ENCODE data around the gene CLIC1.

CLIC1 gene

GRCh38 chr6:31692886-31693285 lies 43.4 kb downstream of the CLIC1 start:
- Mint-ChIP-seq H3K4me1 (ENCODE audit: low read depth) (peaks cover 17% of the 10 kb centered on the region), H3K4me3 (no peak overlapping the region), H3K36me3 (ENCODE audit: low read depth) (peaks cover 94% of the 10 kb centered on the region), H3K27ac (peak overlapping the region; percentile 40), H3K9me3 (no peaks in the 10 kb centered on the region), H3K27me3 (no peaks in the 10 kb centered on the region)
- no peak for DNase-seq

- no peak for DNase-seq
- H3K4me1 Mint-ChIP-seq (ENCODE audit: low read depth) = peaks cover 11% of the 10 kb centered on the region
- H3K27me3 Mint-ChIP-seq = no peaks in the 10 kb centered on the region
- no peak overlapping the region for H3K27ac Mint-ChIP-seq
- no peaks in the 10 kb centered on the region for H3K9me3 Mint-ChIP-seq
- H3K36me3 Mint-ChIP-seq (ENCODE audit: low read depth) = peaks cover 94% of the 10 kb centered on the region
- H3K4me3 Mint-ChIP-seq = no peak overlapping the region
These were observed 44.0 kb downstream of the CLIC1 start for GRCh38 chr6:31692353-31692752.

GRCh38 chr6:31691564-31692108 lies 44.7 kb downstream of the CLIC1 start:
- Mint-ChIP-seq H3K9me3 (no peaks in the 10 kb centered on the region), H3K4me1 (ENCODE audit: low read depth) (peaks cover 9% of the 10 kb centered on the region), H3K36me3 (ENCODE audit: low read depth) (peaks cover 93% of the 10 kb centered on the region), H3K27me3 (no peaks in the 10 kb centered on the region), H3K4me3 (no peak overlapping the region), H3K27ac (peak overlapping the region; percentile 44)
- DNase-seq = no peak

GRCh38 chr6:31691078-31691463 lies 45.3 kb downstream of the CLIC1 start:
- Mint-ChIP-seq H3K27me3 (no peaks in the 10 kb centered on the region), H3K4me3 (no peak overlapping the region), H3K4me1 (ENCODE audit: low read depth) (peaks cover 9% of the 10 kb centered on the region), H3K27ac (peak overlapping the region; percentile 70), H3K9me3 (no peaks in the 10 kb centered on the region), H3K36me3 (ENCODE audit: low read depth) (peaks cover 93% of the 10 kb centered on the region)
- no peak for DNase-seq

GRCh38 chr6:31690231-31691077 lies 45.9 kb downstream of the CLIC1 start:
- H3K4me3 Mint-ChIP-seq = no peak overlapping the region
- no peak for DNase-seq
- H3K27ac Mint-ChIP-seq = peak overlapping the region; percentile 73
- peaks cover 93% of the 10 kb centered on the region for H3K36me3 Mint-ChIP-seq (ENCODE audit: low read depth)
- no peaks in the 10 kb centered on the region for H3K9me3 Mint-ChIP-seq
- peaks cover 9% of the 10 kb centered on the region for H3K4me1 Mint-ChIP-seq (ENCODE audit: low read depth)
- no peaks in the 10 kb centered on the region for H3K27me3 Mint-ChIP-seq

- no peaks in the 10 kb centered on the region for H3K27me3 Mint-ChIP-seq
- peak overlapping the region; percentile 73 for H3K27ac Mint-ChIP-seq
- peaks cover 9% of the 10 kb centered on the region for H3K4me1 Mint-ChIP-seq (ENCODE audit: low read depth)
- peaks cover 90% of the 10 kb centered on the region for H3K36me3 Mint-ChIP-seq (ENCODE audit: low read depth)
- no peak for DNase-seq
- H3K9me3 Mint-ChIP-seq = no peaks in the 10 kb centered on the region
- no peak overlapping the region for H3K4me3 Mint-ChIP-seq
These were observed 46.9 kb downstream of the CLIC1 start for GRCh38 chr6:31689249-31690110.

- Mint-ChIP-seq H3K4me3 (no peak overlapping the region), H3K9me3 (no peaks in the 10 kb centered on the region), H3K27ac (peak overlapping the region; percentile 44), H3K4me1 (ENCODE audit: low read depth) (peaks cover 9% of the 10 kb centered on the region), H3K36me3 (ENCODE audit: low read depth) (peaks cover 81% of the 10 kb centered on the region), H3K27me3 (no peaks in the 10 kb centered on the region)
- DNase-seq = no peak
These were observed 48.3 kb downstream of the CLIC1 start for GRCh38 chr6:31687860-31688693.

- Mint-ChIP-seq H3K4me1 (ENCODE audit: low read depth) (peaks cover 9% of the 10 kb centered on the region), H3K36me3 (ENCODE audit: low read depth) (peaks cover 75% of the 10 kb centered on the region), H3K27ac (no peak overlapping the region), H3K27me3 (no peaks in the 10 kb centered on the region), H3K4me3 (no peak overlapping the region), H3K9me3 (no peaks in the 10 kb centered on the region)
- DNase-seq = no peak
These were observed 49.0 kb downstream of the CLIC1 start for GRCh38 chr6:31687321-31687720.

- H3K4me1 Mint-ChIP-seq (ENCODE audit: low read depth) = peaks cover 14% of the 10 kb centered on the region
- no peaks in the 10 kb centered on the region for H3K27me3 Mint-ChIP-seq
- no peaks in the 10 kb centered on the region for H3K9me3 Mint-ChIP-seq
- DNase-seq = no peak
- H3K4me3 Mint-ChIP-seq = no peak overlapping the region
- no peak overlapping the region for H3K27ac Mint-ChIP-seq
- peaks cover 69% of the 10 kb centered on the region for H3K36me3 Mint-ChIP-seq (ENCODE audit: low read depth)
These were observed 49.8 kb downstream of the CLIC1 start for GRCh38 chr6:31686483-31686882.

- H3K4me3 Mint-ChIP-seq = no peak overlapping the region
- peaks cover 41% of the 10 kb centered on the region for H3K36me3 Mint-ChIP-seq (ENCODE audit: low read depth)
- H3K4me1 Mint-ChIP-seq (ENCODE audit: low read depth) = peaks cover 20% of the 10 kb centered on the region
- H3K27me3 Mint-ChIP-seq = no peaks in the 10 kb centered on the region
- no peak for DNase-seq
- H3K27ac Mint-ChIP-seq = no peak overlapping the region
- H3K9me3 Mint-ChIP-seq = no peaks in the 10 kb centered on the region
These were observed 52.7 kb downstream of the CLIC1 start for GRCh38 chr6:31683591-31683990.

GRCh38 chr6:31681135-31681671 lies 55.1 kb downstream of the CLIC1 start:
- peak overlapping the region; percentile 79 for H3K4me3 Mint-ChIP-seq
- H3K4me1 Mint-ChIP-seq (ENCODE audit: low read depth) = peaks cover 20% of the 10 kb centered on the region
- H3K36me3 Mint-ChIP-seq (ENCODE audit: low read depth) = peaks cover 18% of the 10 kb centered on the region
- H3K9me3 Mint-ChIP-seq = no peaks in the 10 kb centered on the region
- peak overlapping the region; percentile 75 for H3K27ac Mint-ChIP-seq
- H3K27me3 Mint-ChIP-seq = no peaks in the 10 kb centered on the region
- peak; percentile 67 for DNase-seq

Measured in activated T-cell treated with anti-CD3 and anti-CD28 coated beads, Interleukin-2, amount 50 U/mL, for 24 hours (primary cell).